Epithelial cell of esophagus (primary cell): Measurements from ENCODE around the gene SEL1L3.

Experiments used
- DNase-seq: peaks from one replicate; pipeline ENCODE4 v3.0.0; 2010; ENCODE audit warnings: low read depth
- H3K4me3 ChIP-seq: 2 replicates; pipeline ENCODE4 v1.5.1; 2011; ENCODE audit warnings: mild to moderate bottlenecking, low read length, control low read depth
- TF ChIP-seq, protein P1 (sequence below): IDR thresholded peaks from 2 replicates; pipeline ENCODE4 v1.5.1; 2011; ENCODE audit warnings: low read depth, mild to moderate bottlenecking, low read length, control low read depth, inconsistent platforms; ENCODE audit not compliant: insufficient read depth; ENCODE audit errors: missing control alignments

The SEL1L3 gene

DNA sequence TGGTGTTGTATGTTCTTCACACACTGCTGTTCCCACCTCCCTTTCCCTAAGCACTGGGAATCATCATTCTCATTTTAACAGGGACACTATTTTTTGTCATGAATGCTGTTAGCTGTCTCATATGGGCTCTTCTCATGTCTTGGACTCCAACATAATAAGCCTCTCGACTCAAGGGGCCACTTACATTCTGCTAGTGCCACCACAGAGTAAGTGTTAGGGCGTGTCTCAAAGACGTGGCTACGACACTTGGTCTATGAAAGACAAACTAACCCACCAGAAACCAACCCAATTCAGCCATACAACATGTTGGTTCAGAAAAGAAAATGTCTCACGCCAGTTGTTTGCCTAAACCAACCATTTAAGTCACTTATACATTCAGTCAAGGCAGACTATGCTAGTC, 32.2 kb downstream of the SEL1L3 start:
- TF ChIP-seq, protein P1, sequence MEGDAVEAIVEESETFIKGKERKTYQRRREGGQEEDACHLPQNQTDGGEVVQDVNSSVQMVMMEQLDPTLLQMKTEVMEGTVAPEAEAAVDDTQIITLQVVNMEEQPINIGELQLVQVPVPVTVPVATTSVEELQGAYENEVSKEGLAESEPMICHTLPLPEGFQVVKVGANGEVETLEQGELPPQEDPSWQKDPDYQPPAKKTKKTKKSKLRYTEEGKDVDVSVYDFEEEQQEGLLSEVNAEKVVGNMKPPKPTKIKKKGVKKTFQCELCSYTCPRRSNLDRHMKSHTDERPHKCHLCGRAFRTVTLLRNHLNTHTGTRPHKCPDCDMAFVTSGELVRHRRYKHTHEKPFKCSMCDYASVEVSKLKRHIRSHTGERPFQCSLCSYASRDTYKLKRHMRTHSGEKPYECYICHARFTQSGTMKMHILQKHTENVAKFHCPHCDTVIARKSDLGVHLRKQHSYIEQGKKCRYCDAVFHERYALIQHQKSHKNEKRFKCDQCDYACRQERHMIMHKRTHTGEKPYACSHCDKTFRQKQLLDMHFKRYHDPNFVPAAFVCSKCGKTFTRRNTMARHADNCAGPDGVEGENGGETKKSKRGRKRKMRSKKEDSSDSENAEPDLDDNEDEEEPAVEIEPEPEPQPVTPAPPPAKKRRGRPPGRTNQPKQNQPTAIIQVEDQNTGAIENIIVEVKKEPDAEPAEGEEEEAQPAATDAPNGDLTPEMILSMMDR: no peak
- no peak overlapping the region for H3K4me3 ChIP-seq
- no peak for DNase-seq

DNA sequence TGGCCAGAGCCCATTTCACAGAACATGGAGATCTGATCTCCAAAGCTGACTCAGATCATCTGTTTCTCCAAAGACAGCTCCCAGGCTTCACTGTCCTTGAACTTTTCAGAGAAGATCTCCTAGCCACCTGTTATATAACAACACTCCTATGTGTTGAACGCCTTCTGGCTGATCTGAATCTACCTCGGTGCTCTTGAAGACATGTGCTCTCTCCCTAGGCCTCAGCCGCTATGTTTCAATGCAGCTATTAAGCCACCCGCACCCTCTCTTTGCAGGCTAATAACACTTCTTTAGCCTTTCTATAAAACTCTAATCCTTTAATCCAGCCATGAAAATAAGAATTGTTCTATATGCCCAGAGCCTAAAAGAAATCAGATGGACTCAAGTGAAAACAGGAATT, 34.9 kb downstream of the SEL1L3 start:
- TF ChIP-seq, protein P1: no peak
- DNase-seq: no peak

DNA sequence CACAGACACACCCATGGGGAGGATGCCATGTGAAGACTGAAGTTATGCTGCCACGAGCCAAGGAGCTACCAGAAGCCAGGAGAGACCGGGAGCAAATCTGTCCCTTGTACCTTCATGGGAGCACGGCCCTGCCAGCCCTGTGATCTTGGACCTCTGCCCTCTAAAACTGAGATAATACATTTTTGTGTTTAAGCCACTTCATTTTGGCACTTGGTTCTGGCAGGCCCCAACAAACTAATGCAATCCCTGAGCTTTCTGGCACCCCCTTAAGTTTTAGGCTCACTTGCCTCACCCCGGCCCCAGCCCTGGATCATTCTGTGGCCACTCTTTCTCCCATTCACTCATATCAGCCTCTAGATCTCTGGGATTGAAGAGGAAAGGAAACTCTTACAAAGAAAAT, 35.4 kb downstream of the SEL1L3 start:
- TF ChIP-seq, protein P1: no peak
- H3K4me3 ChIP-seq: no peak overlapping the region
- no peak for DNase-seq

More for the DNA sequence above, 34.9 kb downstream of the SEL1L3 start:
- no peak overlapping the region for H3K4me3 ChIP-seq

DNA sequence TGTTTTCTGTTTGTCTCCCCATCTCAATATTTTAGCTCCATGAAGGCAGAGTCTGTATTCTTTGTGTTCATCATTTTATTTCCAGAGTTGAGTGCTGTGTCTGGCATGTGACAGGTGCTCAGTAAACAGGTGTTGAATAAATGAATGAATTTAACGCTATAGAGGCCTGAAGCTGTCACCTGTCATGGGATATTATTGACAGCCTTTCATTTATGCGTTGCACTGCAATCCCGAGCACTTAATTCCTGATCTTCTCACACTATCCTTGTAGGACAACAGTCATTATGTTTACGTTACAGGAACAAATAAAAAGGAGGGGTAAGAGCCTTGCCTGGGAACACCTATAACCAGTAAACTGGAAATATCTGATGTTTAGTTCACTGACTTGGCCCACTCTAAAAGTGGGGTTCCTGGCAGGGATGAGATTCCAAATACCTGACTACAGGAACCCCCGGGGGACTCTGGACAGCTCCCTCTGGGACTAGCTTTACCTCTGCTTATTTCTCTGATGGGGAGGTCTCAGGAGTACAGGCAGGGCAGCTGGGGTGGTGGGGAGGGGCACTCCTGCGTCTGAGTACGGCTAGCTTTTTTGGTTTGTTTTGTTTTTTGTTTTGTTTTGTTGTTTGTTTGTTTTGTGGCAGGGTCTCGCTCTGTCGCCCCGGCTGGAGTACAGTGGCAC, 36.6 kb downstream of the SEL1L3 start:
- TF ChIP-seq, protein P1: no peak
- DNase-seq: no peak
- H3K4me3 ChIP-seq: no peak overlapping the region

DNA sequence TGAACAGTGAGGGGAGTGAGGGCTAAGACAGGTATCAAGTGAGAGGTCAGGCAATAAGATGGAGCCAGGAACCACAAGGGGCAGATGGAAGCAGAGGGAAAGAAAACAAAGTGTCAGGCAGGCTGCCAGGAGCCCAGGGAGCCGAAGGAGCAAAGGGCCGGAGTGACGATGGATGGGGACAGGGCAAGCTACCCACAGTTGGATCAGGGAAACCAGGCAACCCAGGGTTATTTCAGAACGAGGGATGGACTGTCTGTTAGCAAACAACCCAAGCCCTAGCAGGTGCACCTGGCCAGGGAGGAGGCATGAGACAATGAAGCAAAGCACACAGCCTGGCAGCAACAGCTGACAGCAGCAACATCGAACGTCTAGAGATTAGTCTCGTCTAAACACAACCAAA, 39.2 kb downstream of the SEL1L3 start:
- TF ChIP-seq, protein P1: no peak
- no peak for DNase-seq
- H3K4me3 ChIP-seq: no peak overlapping the region

DNA sequence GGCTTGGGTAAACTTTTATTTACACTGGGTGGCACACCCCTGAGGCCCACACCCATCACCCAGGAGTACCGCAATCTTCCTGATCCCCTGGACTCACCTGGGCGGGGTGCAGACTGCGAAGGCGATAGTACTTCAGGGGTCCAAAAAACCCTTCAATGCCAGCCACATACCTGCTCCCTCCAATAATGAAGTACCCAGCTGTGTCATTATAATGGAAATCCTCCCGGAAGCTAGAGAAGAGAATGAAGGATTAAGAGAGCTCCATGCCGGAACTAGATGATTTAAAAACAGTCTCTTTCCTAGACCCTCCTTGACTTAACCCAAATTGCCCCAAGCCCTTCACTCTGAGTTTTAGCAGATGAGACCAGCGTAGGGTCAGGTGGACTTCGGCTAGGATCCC, 40.9 kb downstream of the SEL1L3 start:
- DNase-seq: no peak
- TF ChIP-seq, protein P1: no peak
- no peak overlapping the region for H3K4me3 ChIP-seq

DNA sequence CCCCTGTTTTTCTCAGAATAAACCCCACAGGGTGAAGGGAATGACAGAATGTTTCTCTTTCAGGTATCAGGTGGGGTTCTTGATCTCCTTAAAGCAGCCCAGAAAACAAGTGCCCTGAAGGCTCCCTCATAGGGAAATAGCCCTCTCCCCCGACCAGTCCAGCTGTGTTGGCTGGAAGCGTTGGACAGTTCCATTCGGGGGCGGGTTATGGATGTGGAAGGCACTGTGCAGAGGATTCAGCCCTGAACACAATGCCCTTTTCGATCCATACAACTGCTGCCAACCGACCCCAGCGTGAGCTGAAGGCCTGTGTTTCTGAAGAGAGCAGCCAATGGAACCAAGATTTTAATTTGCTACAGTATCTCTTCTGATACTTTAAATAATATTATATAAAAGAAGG, 41.5 kb downstream of the SEL1L3 start:
- no peak overlapping the region for H3K4me3 ChIP-seq
- DNase-seq: no peak
- TF ChIP-seq, protein P1: no peak
